ENCODE data around the gene SEBOX.

The SEBOX gene

GRCh38 chr17:28390141-28390540, 25.1 kb upstream of the SEBOX start:
- no peak overlapping the region for H3K4me3 ChIP-seq (ENCODE audit: low read depth, low read length)
- no peak for DNase-seq (ENCODE audit: low read depth)
- in situ Hi-C loops (cut with HindIII; ENCODE audit: low sequenced_read_pairs), result no loop called here
- TF ChIP-seq CTCF (IDR thresholded peaks at IDR 0.05; ENCODE audit: low read depth, low read length, missing control alignments), result no peak

- no peak overlapping the region for H3K4me3 ChIP-seq (ENCODE audit: low read depth, low read length)
- in situ Hi-C loops (cut with HindIII; ENCODE audit: low sequenced_read_pairs), result no loop called here
- no peak for TF ChIP-seq CTCF (IDR thresholded peaks at IDR 0.05; ENCODE audit: low read depth, low read length, missing control alignments)
- no peak for DNase-seq (ENCODE audit: low read depth)
These were observed 23.1 kb upstream of the SEBOX start for GRCh38 chr17:28388106-28388505.

- in situ Hi-C loops (cut with HindIII; ENCODE audit: low sequenced_read_pairs), result no loop called here
- no peak for DNase-seq (ENCODE audit: low read depth)
- H3K4me3 ChIP-seq (ENCODE audit: low read depth, low read length), result no peak overlapping the region
- no peak for TF ChIP-seq CTCF (IDR thresholded peaks at IDR 0.05; ENCODE audit: low read depth, low read length, missing control alignments)
These were observed 21.4 kb upstream of the SEBOX start for GRCh38 chr17:28386391-28386790.

GRCh38 chr17:28385406-28385805, 20.4 kb upstream of the SEBOX start:
- H3K4me3 ChIP-seq (ENCODE audit: low read depth, low read length), result no peak overlapping the region
- in situ Hi-C loops (cut with HindIII; ENCODE audit: low sequenced_read_pairs), result no loop called here
- no peak for TF ChIP-seq CTCF (IDR thresholded peaks at IDR 0.05; ENCODE audit: low read depth, low read length, missing control alignments)
- no peak for DNase-seq (ENCODE audit: low read depth)

GRCh38 chr17:28385037-28385400, 20.0 kb upstream of the SEBOX start:
- no peak for DNase-seq (ENCODE audit: low read depth)
- H3K4me3 ChIP-seq (ENCODE audit: low read depth, low read length), result no peak overlapping the region
- in situ Hi-C loops (cut with HindIII; ENCODE audit: low sequenced_read_pairs), result no loop called here

GRCh38 chr17:28384281-28385036, 19.5 kb upstream of the SEBOX start:
- H3K4me3 ChIP-seq (ENCODE audit: low read depth, low read length), result no peak overlapping the region
- no peak for DNase-seq (ENCODE audit: low read depth)
- in situ Hi-C loops (cut with HindIII; ENCODE audit: low sequenced_read_pairs), result no loop called here
- no peak for TF ChIP-seq CTCF (IDR thresholded peaks at IDR 0.05; ENCODE audit: low read depth, low read length, missing control alignments)

More at GRCh38 chr17:28385037-28385400, 20.0 kb upstream of the SEBOX start:
- no peak for TF ChIP-seq CTCF (IDR thresholded peaks at IDR 0.05; ENCODE audit: low read depth, low read length, missing control alignments)

Data from astrocyte of the cerebellum (primary cell).